Activated CD8-positive, alpha-beta memory T cell treated with anti-CD3 and anti-CD28 coated beads, Interleukin-2, amount 50 U/mL, for 4 hours (primary cell): Measurements from ENCODE around the gene SH2B2.
"Not testable (repeated sequence)": the region's sequence is repeated elsewhere in the genome, so short reads cannot be mapped to it uniquely, and the experiment has no call there.

Experiments used
- DNase-seq: peaks from one replicate; pipeline ENCODE4 v3.0.0-alpha.2; 2020

The SH2B2 gene

GRCh38 chr7:102306916-102307677 lies 20.4 kb downstream of the SH2B2 start:
- no peak for DNase-seq

GRCh38 chr7:102310414-102310815 lies 23.7 kb downstream of the SH2B2 start:
- no peak for DNase-seq

- DNase-seq, result no peak
These were observed 25.6 kb downstream of the SH2B2 start for GRCh38 chr7:102312317-102312716.

GRCh38 chr7:102313997-102314780 lies 27.5 kb downstream of the SH2B2 start:
- DNase-seq, result no peak

GRCh38 chr7:102317231-102318059 lies 30.8 kb downstream of the SH2B2 start:
- DNase-seq, result no peak

GRCh38 chr7:102318482-102318971 lies 31.9 kb downstream of the SH2B2 start:
- DNase-seq, result no peak

- no peak for DNase-seq
These were observed 33.0 kb downstream of the SH2B2 start for GRCh38 chr7:102319671-102320070.

GRCh38 chr7:102320181-102320580 lies 33.5 kb downstream of the SH2B2 start:
- DNase-seq, result no peak

- DNase-seq, result no peak
These were observed 34.1 kb downstream of the SH2B2 start for GRCh38 chr7:102320601-102321350.

GRCh38 chr7:102321351-102322201 lies 34.9 kb downstream of the SH2B2 start:
- no peak for DNase-seq

GRCh38 chr7:102322202-102322715 lies 35.6 kb downstream of the SH2B2 start:
- no peak for DNase-seq

GRCh38 chr7:102323914-102324195 lies 37.2 kb downstream of the SH2B2 start:
- DNase-seq, result no peak

- DNase-seq, result not testable (repeated sequence)
These were observed 38.4 kb downstream of the SH2B2 start for GRCh38 chr7:102325106-102325505.

GRCh38 chr7:102326157-102326889 lies 39.7 kb downstream of the SH2B2 start:
- no peak for DNase-seq

- not testable (repeated sequence) for DNase-seq
These were observed 40.5 kb downstream of the SH2B2 start for GRCh38 chr7:102327183-102327582.

GRCh38 chr7:102328863-102329262 lies 42.2 kb downstream of the SH2B2 start:
- not testable (repeated sequence) for DNase-seq

GRCh38 chr7:102329366-102329765 lies 42.7 kb downstream of the SH2B2 start:
- not testable (repeated sequence) for DNase-seq

GRCh38 chr7:102330666-102331460 lies 44.2 kb downstream of the SH2B2 start:
- not testable (repeated sequence) for DNase-seq

- not testable (repeated sequence) for DNase-seq
These were observed 48.9 kb downstream of the SH2B2 start for GRCh38 chr7:102335574-102335973.

GRCh38 chr7:102337002-102337401 lies 50.3 kb downstream of the SH2B2 start:
- not testable (repeated sequence) for DNase-seq
